Stomach (tissue), 9 donors: ENCODE measurements around the gene NKTR. TPM values are rescaled to one million over a fixed set of nuclear protein-coding genes. Genes with fewer than 3 reads are reported as not detected.

Experiments used
- DNase-seq, 2 donors: peaks; one replicate each; pipeline versions ENCODE4 v3.0.0 to v3.0.0-alpha.2; 2013 to 2019
- H3K27ac ChIP-seq, 5 donors: fragments of 200-600 bp in 4 of 5; sonication (generic) in 4 of 5; one replicate each; pipeline ENCODE4 v1.5.1; 2013 to 2019; ENCODE audit warnings: mild to moderate bottlenecking in 1 of 5, moderate library complexity in 1 of 5
- H3K27me3 ChIP-seq, 3 donors: fragments of 200-600 bp; sonication (generic); one replicate each; pipeline ENCODE4 v1.5.1; 2017 to 2019; ENCODE audit warnings: mixed run types in 1 of 3
- H3K36me3 ChIP-seq, 4 donors: fragments of 200-600 bp; sonication (generic); 1 replicate in 3 of 4; 2 replicates in 1 of 4; pipeline ENCODE4 v1.5.1; 2016 to 2019
- H3K4me1 ChIP-seq, 4 donors: fragments of 200-600 bp; sonication (generic); one replicate each; pipeline ENCODE4 v1.5.1; 2016 to 2019
- H3K4me3 ChIP-seq, 4 donors: fragments of 200-600 bp; sonication (generic) in 3 of 4; one replicate each; pipeline ENCODE4 v1.5.1; 2016 to 2019; ENCODE audit warnings: mild to moderate bottlenecking in 1 of 4
- H3K9me3 ChIP-seq, 4 donors: fragments of 200-600 bp; sonication (generic); one replicate each; pipeline ENCODE4 v1.5.1; 2016 to 2019
- CTCF ChIP-seq, 7 experiments: fragments of 450-650 bp in 4 of 7; fragments of 200-600 bp in 3 of 7; sonication (generic) in 3 of 7; IDR thresholded peaks; one replicate each; pipeline ENCODE4 v1.5.1; 2016 to 2019; ENCODE audit warnings: antibody characterized with exemption in 7 of 7, control low read depth in 2 of 7, mild to moderate bottlenecking in 1 of 7
- EP300 ChIP-seq: sonication (generic); formaldehyde crosslinking; IDR thresholded peaks from one replicate; pipeline ENCODE4 v1.6.1; 2017; ENCODE audit warnings: antibody characterized with exemption
- POLR2A ChIP-seq, 4 donors: fragments of 450-650 bp; IDR thresholded peaks; one replicate each; pipeline ENCODE4 v1.6.1; 2016; ENCODE audit warnings: antibody characterized with exemption in 4 of 4, control low read depth in 2 of 4, mild to moderate bottlenecking in 1 of 4, moderate library complexity in 1 of 4
- POLR2AphosphoS5 ChIP-seq, 3 donors: sonication (generic); formaldehyde crosslinking; IDR thresholded peaks; one replicate each; pipeline ENCODE4 v1.6.1; 2016; ENCODE audit warnings: antibody characterized with exemption in 3 of 3
- WGBS, 5 donors: extraction: QIAGEN DNeasy Blood & Tissue Kit in 3 of 5; methylation state at CpG; one replicate each; pipeline versions ENCODE4 v1.1.5 to v1.1.7; 2013 to 2018; 5-methylcytosine and 5-hydroxymethylcytosine counted together
- intact Hi-C: fragments of 100-400 bp; cut with DNase I; formaldehyde crosslinking; loops from one replicate; pipeline ENCODE4 v1.15.1; 2023; ENCODE audit warnings: low total_unique reads
- polyA plus RNA-seq, 3 donors: library from polyadenylated mRNA; stranded (reverse); fragments of 200-250 nt; gene quantifications; one replicate each; pipeline ENCODE4 v1.2.3, GENCODE V29; 2013
- total RNA-seq, 5 donors: library from RNA; depleted of rRNA; stranded (reverse); fragments of >200 nt; gene quantifications; one replicate each; pipeline versions ENCODE4 v1.1.0 to v1.2.3, GENCODE V29; 2014 to 2016
- donor health status: healthy with polysubstance abuse.
- donor health status: Bipolar disorder and iron deficiency.
- donor health status: healthy.

The NKTR gene
- total and polyA plus RNA-seq, 8 donors = 3.8 to 488 (median 106) TPM

GRCh38 chr3:42691816-42692666 lies 91.6 kb downstream of the NKTR start:
- H3K27ac ChIP-seq = no peak overlapping the region
- no peak overlapping the region for H3K4me3 ChIP-seq
- H3K27me3 ChIP-seq = peaks cover 0 to 14% (median 0%) of the 10 kb centered on the region in 3 donors
- no peak for DNase-seq
- no peaks in the 10 kb centered on the region for H3K36me3 ChIP-seq
- TF ChIP-seq CTCF (IDR thresholded peaks at IDR 0.05) (no peak), POLR2A (IDR thresholded peaks at IDR 0.05) (no peak), EP300 (no peak), POLR2AphosphoS5 (IDR thresholded peaks at IDR 0.05) (no peak)
- intact Hi-C loops = no loop called here
- 75 to 84% (median 76%) methylated on average over 13 of the region's 13 CpGs for WGBS, 5 donors
- no peaks in the 10 kb centered on the region for H3K4me1 ChIP-seq
- no peaks in the 10 kb centered on the region for H3K9me3 ChIP-seq

GRCh38 chr3:42692667-42693529 lies 92.4 kb downstream of the NKTR start:
- Histone ChIP-seq H3K9me3 (no peaks in the 10 kb centered on the region), H3K27me3 (peaks cover 0 to 18% (median 0%) of the 10 kb centered on the region in 3 donors), H3K27ac (no peak overlapping the region), H3K4me3 (no peak overlapping the region), H3K36me3 (no peaks in the 10 kb centered on the region), H3K4me1 (no peaks in the 10 kb centered on the region)
- intact Hi-C loops = no loop called here
- WGBS, 5 donors = 82 to 90% (median 86%) methylated on average over 14 to 17 of the region's 17 CpGs
- no peak for DNase-seq
- no peak for TF ChIP-seq POLR2A (IDR thresholded peaks at IDR 0.05)
- TF ChIP-seq EP300 = no peak
- no peak for TF ChIP-seq CTCF (IDR thresholded peaks at IDR 0.05)

GRCh38 chr3:42693530-42693930 lies 93.0 kb downstream of the NKTR start:
- no peaks in the 10 kb centered on the region for H3K36me3 ChIP-seq
- 63 to 75% (median 70%) methylated on average over 4 of the region's 4 CpGs for WGBS, 5 donors
- no peak for TF ChIP-seq CTCF (IDR thresholded peaks at IDR 0.05)
- no peak for TF ChIP-seq POLR2A (IDR thresholded peaks at IDR 0.05)
- no peak for TF ChIP-seq POLR2AphosphoS5 (IDR thresholded peaks at IDR 0.05)
- TF ChIP-seq EP300 = no peak
- peaks cover 0 to 13% (median 0%) of the 10 kb centered on the region in 3 donors for H3K27me3 ChIP-seq
- H3K4me1 ChIP-seq = no peaks in the 10 kb centered on the region
- no peaks in the 10 kb centered on the region for H3K9me3 ChIP-seq
- no peak for DNase-seq
- no peak overlapping the region for H3K4me3 ChIP-seq
- no peak overlapping the region for H3K27ac ChIP-seq
- intact Hi-C loops = no loop called here

- Histone ChIP-seq H3K36me3 (no peaks in the 10 kb centered on the region), H3K4me3 (no peak overlapping the region), H3K27me3 (peaks cover 0 to 13% (median 0%) of the 10 kb centered on the region in 3 donors), H3K4me1 (no peaks in the 10 kb centered on the region), H3K27ac (no peak overlapping the region), H3K9me3 (no peaks in the 10 kb centered on the region)
- intact Hi-C loops = no loop called here
- no peak for DNase-seq
- TF ChIP-seq POLR2AphosphoS5 (IDR thresholded peaks at IDR 0.05) (no peak), POLR2A (IDR thresholded peaks at IDR 0.05) (no peak), EP300 (no peak)
These were observed 93.9 kb downstream of the NKTR start for GRCh38 chr3:42694366-42694765.
